Activated naive CD4-positive, alpha-beta T cell treated with anti-CD3 and anti-CD28 coated beads for 36 hours (primary cell): Measurements from ENCODE around the gene SLC25A44. TPM values are rescaled to one million over a fixed set of nuclear protein-coding genes. Genes with fewer than 3 reads are reported as not detected.
A peak's percentile ranks its signal among the peaks of the same experiment; 100 is the strongest.
"Not testable (repeated sequence)": the region's sequence is repeated elsewhere in the genome, so short reads cannot be mapped to it uniquely, and the experiment has no call there.

Source experiments
- CTCF ChIA-PET: fragments of 350-600 bp; sonication (Branson Sonifier 250); formaldehyde crosslinking; loops from one replicate; lab custom pipeline; 2021; ENCODE audit warnings: antibody characterized with exemption; lab: Charles Lee
- DNase-seq: peaks from one replicate; pipeline ENCODE4 v3.0.0-alpha.2; 2020
- H3K27ac Mint-ChIP-seq: one replicate; pipeline ENCODE4 v1.8.0; 2021; ENCODE audit warnings: mild to moderate bottlenecking, mixed read lengths
- H3K27me3 Mint-ChIP-seq: one replicate; pipeline ENCODE4 v1.8.0; 2021; ENCODE audit warnings: low read depth, mixed read lengths
- H3K36me3 Mint-ChIP-seq: one replicate; pipeline ENCODE4 v1.8.0; 2021; ENCODE audit warnings: low read depth, mixed read lengths
- H3K4me1 Mint-ChIP-seq: one replicate; pipeline ENCODE4 v1.8.0; 2021; ENCODE audit warnings: low read depth, mixed read lengths
- H3K4me3 Mint-ChIP-seq: one replicate; pipeline ENCODE4 v1.8.0; 2021; ENCODE audit warnings: mild to moderate bottlenecking, moderate library complexity, mixed read lengths
- H3K9me3 Mint-ChIP-seq: one replicate; pipeline ENCODE4 v1.8.0; 2021; ENCODE audit warnings: mixed read lengths
- intact Hi-C: fragments of 100-400 bp; cut with micrococcal nuclease; formaldehyde crosslinking; loops from one replicate; pipeline ENCODE4 v1.15.1; 2023
- total RNA-seq, 2 experiments: library from RNA; stranded (reverse); gene quantifications; one replicate each; pipeline ENCODE4 v1.2.3, GENCODE V29; 2021

SLC25A44 gene
- total RNA-seq, 2 experiments from 2014 or later: 69.1 to 73.5 TPM

GRCh38 chr1:156167536-156167935, 26.4 kb upstream of the SLC25A44 start:
- CTCF ChIA-PET: no interaction called here
- Mint-ChIP-seq H3K36me3 (peaks cover 17% of the 10 kb centered on the region), H3K27me3 (no peaks in the 10 kb centered on the region), H3K27ac (no peak overlapping the region), H3K4me1 (peaks cover 25% of the 10 kb centered on the region), H3K9me3 (peaks cover 2% of the 10 kb centered on the region), H3K4me3 (no peak overlapping the region)
- intact Hi-C loops: no loop called here
- DNase-seq: no peak

GRCh38 chr1:156172696-156173470, 21.0 kb upstream of the SLC25A44 start:
- Mint-ChIP-seq H3K4me3 (no peak overlapping the region), H3K9me3 (no peaks in the 10 kb centered on the region)
- intact Hi-C loops: no loop called here

GRCh38 chr1:156176610-156177210, 17.2 kb upstream of the SLC25A44 start:
- DNase-seq: no peak
- CTCF ChIA-PET: interaction anchor here (0.6 to 1.2 kb wide), 3 partner anchors 13 to 270 kb away, joined by 3 to 4 read pairs (median 3); partner anchors contain the start of gene PMF1
- no peaks in the 10 kb centered on the region for H3K27me3 Mint-ChIP-seq
- H3K9me3 Mint-ChIP-seq: no peaks in the 10 kb centered on the region
- H3K4me1 Mint-ChIP-seq: peaks cover 23% of the 10 kb centered on the region
- intact Hi-C loops: no loop called here
- no peak overlapping the region for H3K4me3 Mint-ChIP-seq
- no peak overlapping the region for H3K27ac Mint-ChIP-seq
- H3K36me3 Mint-ChIP-seq: peaks cover 5% of the 10 kb centered on the region

More at GRCh38 chr1:156172696-156173470, 21.0 kb upstream of the SLC25A44 start:
- Mint-ChIP-seq H3K36me3 (peaks cover 5% of the 10 kb centered on the region), H3K27ac (no peak overlapping the region), H3K4me1 (peaks cover 13% of the 10 kb centered on the region), H3K27me3 (no peaks in the 10 kb centered on the region)
- DNase-seq: no peak
- CTCF ChIA-PET: interaction anchor here (0.6 to 2.9 kb wide), 3 partner anchors 8 to 52 kb away, joined by 3 to 14 read pairs (median 3); no protein-coding TSS in a partner anchor

GRCh38 chr1:156177919-156178654, 15.8 kb upstream of the SLC25A44 start:
- no peak for DNase-seq
- Mint-ChIP-seq H3K36me3 (peaks cover 5% of the 10 kb centered on the region), H3K27ac (peak overlapping the region; percentile 33), H3K4me1 (peaks cover 16% of the 10 kb centered on the region), H3K4me3 (no peak overlapping the region), H3K27me3 (no peaks in the 10 kb centered on the region), H3K9me3 (no peaks in the 10 kb centered on the region)
- intact Hi-C loops: no loop called here
- CTCF ChIA-PET: interaction anchor here (0.6 kb wide), 1 partner anchor 13 kb away, joined by 4 read pairs; no protein-coding TSS in a partner anchor

- CTCF ChIA-PET: interaction anchor here (0.6 to 1.2 kb wide), 2 partner anchors 26 to 83 kb away, joined by 3 read pairs; no protein-coding TSS in a partner anchor
- intact Hi-C loops: no loop called here
- H3K4me1 Mint-ChIP-seq: peaks cover 10% of the 10 kb centered on the region
- H3K9me3 Mint-ChIP-seq: no peaks in the 10 kb centered on the region
- no peak overlapping the region for H3K27ac Mint-ChIP-seq
- H3K4me3 Mint-ChIP-seq: no peak overlapping the region
- H3K27me3 Mint-ChIP-seq: no peaks in the 10 kb centered on the region
- H3K36me3 Mint-ChIP-seq: peaks cover 2% of the 10 kb centered on the region
- no peak for DNase-seq
Observed at GRCh38 chr1:156180471-156180870, 13.4 kb upstream of the SLC25A44 start.

- H3K27me3 Mint-ChIP-seq, H3K27ac Mint-ChIP-seq, intact Hi-C loops, H3K9me3 Mint-ChIP-seq, H3K36me3 Mint-ChIP-seq, H3K4me3 Mint-ChIP-seq, CTCF ChIA-PET, DNase-seq: not testable (repeated sequence)
- H3K4me1 Mint-ChIP-seq: peaks cover 10% of the 10 kb centered on the region
Observed at GRCh38 chr1:156181391-156181924, 12.4 kb upstream of the SLC25A44 start.

GRCh38 chr1:156182010-156182779, 11.7 kb upstream of the SLC25A44 start:
- H3K27ac Mint-ChIP-seq, H3K9me3 Mint-ChIP-seq, intact Hi-C loops, DNase-seq, CTCF ChIA-PET, H3K4me3 Mint-ChIP-seq, H3K36me3 Mint-ChIP-seq, H3K27me3 Mint-ChIP-seq: not testable (repeated sequence)
- peaks cover 10% of the 10 kb centered on the region for H3K4me1 Mint-ChIP-seq

- CTCF ChIA-PET: interaction anchor here (0.6 kb wide), 1 partner anchor 44 kb away, joined by 3 read pairs; no protein-coding TSS in a partner anchor
- H3K27ac Mint-ChIP-seq, H3K9me3 Mint-ChIP-seq, DNase-seq, H3K27me3 Mint-ChIP-seq, intact Hi-C loops, H3K4me1 Mint-ChIP-seq, H3K36me3 Mint-ChIP-seq, H3K4me3 Mint-ChIP-seq: not testable (repeated sequence)
Observed at GRCh38 chr1:156186347-156187177, 7.3 kb upstream of the SLC25A44 start.

- H3K27me3 Mint-ChIP-seq, H3K9me3 Mint-ChIP-seq, H3K4me3 Mint-ChIP-seq, H3K27ac Mint-ChIP-seq, DNase-seq, intact Hi-C loops: not testable (repeated sequence)
- H3K36me3 Mint-ChIP-seq: peaks cover 10% of the 10 kb centered on the region
- CTCF ChIA-PET: interaction anchor here (0.7 kb wide), 1 partner anchor 253 kb away, joined by 3 read pairs; no protein-coding TSS in a partner anchor
- H3K4me1 Mint-ChIP-seq: peaks cover 25% of the 10 kb centered on the region
Observed at GRCh38 chr1:156190265-156190664, 3.6 kb upstream of the SLC25A44 start.

GRCh38 chr1:156191292-156191964, 2.5 kb upstream of the SLC25A44 start:
- no peak overlapping the region for H3K4me3 Mint-ChIP-seq
- intact Hi-C loops: no loop called here
- no peak for DNase-seq

More at GRCh38 chr1:156191292-156191964, 2.5 kb upstream of the SLC25A44 start:
- Mint-ChIP-seq H3K36me3 (peaks cover 22% of the 10 kb centered on the region), H3K4me1 (peaks cover 37% of the 10 kb centered on the region), H3K9me3 (peaks cover 4% of the 10 kb centered on the region), H3K27me3 (no peaks in the 10 kb centered on the region), H3K27ac (no peak overlapping the region)
- CTCF ChIA-PET: interaction anchor here (1.9 kb wide), 1 partner anchor 33 kb away, joined by 7 read pairs; no protein-coding TSS in a partner anchor
